Hepatic stellate cell (primary cell): ENCODE data around the gene SEMA5A.
A peak's percentile ranks its signal among the peaks of the same experiment; 100 is the strongest.

ENCODE experiments used
- DNase-seq: peaks from one replicate; pipeline ENCODE4 v3.0.0; 2011; ENCODE audit warnings: low spot score

SEMA5A gene

DNA sequence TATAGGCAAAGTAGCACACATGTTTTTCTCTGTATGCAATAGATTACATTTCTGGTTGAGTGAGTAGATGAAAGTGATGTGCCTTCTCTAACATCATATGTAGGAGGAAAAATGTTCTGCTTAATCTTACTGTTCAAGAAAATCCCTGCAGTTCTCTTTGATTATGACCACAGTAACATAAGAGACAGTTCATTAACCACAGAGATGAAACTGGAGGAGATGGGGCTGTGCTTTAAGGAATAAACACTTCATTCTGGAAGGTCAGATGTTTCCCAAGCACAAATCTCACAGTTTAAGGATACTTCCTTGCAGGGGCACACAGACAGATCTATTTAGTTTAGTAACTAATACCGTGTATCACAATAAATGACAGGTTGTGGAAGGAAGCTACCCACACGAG is 150.2 kb downstream of the SEMA5A start:
- DNase-seq = no peak

DNA sequence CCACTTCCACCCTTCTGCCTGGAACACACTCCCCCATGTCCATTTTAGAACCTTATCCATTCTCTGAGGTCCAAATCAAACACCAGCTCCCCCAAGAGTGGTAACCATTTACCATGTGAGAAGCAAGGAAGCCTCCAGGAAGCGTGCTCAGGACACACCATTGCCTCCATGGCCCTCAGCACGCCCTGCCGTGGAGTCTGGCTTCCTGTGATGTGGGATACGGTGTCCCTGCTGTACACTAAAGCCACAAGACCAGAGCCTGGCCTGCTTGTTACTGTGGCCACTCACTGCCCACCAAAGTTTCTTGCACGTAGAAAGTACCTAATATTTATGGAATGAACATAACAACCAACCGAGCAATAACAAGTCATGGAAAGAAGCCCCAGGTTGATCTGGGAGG is 151.7 kb downstream of the SEMA5A start:
- no peak for DNase-seq

DNA sequence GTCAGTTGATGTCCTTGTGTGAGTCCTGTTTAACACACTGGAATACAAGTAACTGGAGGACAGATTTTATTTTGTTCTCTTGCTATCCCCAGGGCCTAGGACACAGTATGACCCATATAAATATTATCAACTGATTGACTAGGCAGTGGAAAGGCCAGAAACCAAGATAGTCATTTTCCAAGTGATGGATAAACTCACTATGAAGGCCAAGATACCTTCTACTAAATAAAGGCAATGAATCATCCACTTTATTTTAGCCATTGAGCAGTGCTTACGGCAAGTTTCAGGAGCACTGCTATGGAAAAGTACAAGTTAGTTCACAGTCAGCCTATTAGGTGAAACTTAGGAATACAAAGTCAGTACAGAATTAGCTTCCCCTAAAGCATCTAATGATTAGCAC is 153.2 kb downstream of the SEMA5A start:
- no peak for DNase-seq

DNA sequence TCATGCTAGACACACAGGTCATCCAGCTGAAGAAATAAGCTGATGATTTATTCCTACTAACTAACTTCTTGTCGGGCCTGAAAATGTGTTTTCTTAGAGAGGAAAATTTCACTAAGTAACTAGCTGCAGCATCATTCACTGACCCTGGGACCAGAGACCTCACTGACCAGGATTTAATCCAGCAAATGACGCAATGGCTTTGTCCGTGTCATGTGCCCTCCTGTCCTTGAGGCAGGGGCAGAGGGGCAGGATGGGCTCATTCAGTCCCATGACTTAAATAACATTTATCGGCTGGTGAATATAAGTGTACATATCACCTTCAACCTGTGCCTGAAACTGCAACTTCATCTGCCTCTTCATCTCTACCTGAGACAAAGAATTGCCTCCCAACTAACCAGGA is 154.8 kb downstream of the SEMA5A start:
- no peak for DNase-seq

DNA sequence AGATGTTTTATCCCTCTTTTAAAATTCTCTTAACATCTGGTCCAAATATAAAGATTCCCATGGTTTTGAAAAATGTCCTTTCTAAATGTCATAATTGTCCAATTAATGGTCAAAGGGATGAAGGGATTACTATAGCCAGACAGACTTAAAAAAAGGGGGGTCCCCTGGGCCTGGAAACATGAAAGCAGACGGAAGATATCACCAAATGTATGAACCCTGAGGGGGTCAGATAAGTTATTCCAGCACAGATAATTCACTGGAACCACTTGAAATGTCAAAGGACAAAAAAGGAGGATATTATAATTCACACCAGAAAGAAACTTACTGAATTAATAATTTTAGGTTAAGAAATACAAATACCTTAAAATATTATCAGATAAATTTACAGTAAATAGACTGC is 155.8 kb downstream of the SEMA5A start:
- no peak for DNase-seq

DNA sequence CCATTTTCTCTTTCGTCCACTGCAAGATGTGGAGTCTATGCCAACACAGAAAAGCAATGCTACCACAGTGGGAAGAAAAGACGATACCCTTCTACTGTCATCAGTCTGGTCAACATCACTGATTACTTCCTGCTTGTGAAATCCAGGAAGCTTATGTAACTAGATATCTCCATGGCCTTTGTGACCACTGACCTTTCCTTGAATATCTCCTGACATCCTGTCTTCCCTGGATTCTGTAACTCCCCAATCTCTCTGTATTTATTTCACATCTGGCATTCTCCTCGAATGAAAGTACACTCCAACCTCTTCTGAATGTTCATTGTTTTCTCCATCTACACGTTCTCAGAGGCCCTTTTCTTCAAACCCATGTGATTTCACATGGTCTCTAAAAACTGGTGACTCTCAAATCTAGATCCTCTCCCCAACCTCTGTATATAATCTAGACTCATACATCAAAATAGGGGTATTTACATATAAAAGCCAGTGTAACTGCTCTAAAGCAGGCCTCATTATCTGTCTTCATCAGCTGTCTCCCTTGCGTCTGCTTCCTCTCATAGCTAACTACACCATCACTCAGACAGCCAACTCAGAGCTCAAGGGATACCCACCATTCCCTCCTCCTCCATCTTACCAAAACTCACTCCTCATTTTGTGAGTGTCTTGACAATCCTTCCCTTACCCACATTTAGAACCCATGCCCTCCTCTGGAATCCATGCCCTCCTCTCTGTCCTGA is 156.8 kb downstream of the SEMA5A start:
- DNase-seq = no peak

DNA sequence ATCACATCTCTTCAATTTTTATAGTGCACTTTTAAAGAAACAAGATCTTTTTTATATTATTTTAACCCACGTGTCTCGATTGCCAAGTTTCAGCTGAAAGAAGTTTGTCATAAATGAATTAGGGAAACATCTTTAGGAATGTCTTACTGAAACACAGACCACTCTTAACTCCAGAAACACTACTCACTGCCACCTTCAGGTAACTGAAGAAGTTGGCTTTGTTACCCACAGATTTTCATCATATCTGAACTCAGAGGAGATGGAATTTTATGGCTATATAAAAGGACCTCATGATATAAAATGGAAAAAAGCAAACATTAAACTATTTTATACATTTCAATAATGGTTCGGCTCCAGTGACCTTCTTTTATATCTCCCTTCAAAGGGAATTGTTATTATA is 158.0 kb downstream of the SEMA5A start:
- no peak for DNase-seq

DNA sequence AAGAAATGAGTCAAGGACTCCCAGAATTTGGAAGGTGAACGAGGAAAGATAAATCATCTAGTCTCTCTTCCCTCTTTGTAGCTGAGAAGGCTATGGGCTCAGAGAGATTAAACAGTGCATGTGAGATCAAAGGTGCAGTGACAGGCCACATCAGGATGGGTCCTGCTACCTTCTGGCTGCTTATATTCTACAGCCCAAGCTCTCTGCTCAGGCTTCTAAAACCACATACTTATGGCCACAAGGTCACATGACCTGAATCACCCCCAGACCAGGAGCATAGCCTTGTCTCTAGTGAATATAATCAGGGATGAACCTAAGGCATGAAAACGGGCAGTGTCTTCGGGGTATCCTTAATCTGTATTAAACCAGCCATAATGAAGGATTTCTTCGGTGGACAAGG is 158.9 kb downstream of the SEMA5A start:
- DNase-seq = no peak

DNA sequence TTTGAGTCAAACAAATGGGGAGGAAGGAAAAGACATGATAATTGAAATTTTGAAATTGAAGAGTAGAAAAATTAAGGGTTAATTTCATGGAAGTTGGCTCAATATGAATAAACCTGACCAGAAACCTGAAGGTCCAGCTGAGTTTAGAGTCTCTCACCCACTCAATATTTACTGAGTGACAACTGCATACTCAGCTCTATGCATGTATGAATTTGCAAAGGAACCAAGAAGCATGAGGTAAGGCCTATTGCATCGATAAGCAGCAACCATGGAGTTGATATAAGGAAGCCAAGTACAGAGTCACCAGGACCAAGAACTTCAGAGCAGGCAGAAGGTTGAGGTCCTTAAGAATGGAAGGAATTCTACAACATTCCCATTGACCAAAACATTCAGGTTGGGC is 163.4 kb downstream of the SEMA5A start:
- DNase-seq = no peak

DNA sequence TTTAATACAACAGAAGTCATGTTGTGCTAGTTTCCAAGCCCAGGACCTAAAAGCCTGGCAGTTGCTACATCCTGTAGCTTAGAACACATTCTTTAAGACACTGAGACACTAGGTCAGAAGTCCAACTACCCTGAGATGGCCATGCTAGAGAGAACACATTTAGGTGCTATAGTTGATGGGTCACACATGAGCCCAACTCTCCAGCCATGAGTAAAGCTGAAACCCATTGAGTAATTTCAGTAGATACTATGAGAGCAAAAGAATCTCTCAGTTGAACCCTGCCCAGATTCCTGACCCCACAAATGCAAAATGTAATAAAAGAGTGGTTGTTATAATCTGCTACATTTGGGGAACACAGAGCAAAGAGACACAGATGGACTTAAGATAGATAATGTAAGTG is 164.4 kb downstream of the SEMA5A start:
- no peak for DNase-seq

DNA sequence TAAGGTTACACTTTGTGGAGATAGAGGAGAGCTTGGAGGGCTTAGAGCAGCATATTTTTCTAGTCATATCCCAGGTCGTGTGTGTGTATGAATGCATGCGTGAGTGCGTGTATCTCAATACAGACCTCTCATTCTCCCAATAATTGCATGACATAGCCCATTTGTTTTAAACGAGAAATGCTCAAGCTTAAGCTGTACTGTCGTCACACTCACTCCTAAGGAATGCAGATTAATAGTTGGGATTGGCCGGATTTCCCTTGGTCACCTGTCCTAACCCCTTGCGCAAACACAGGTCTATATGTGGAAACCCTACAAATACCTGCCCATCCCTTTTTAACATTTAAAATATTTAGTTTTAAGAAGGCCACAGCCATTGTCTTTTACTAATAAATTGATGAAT is 165.8 kb downstream of the SEMA5A start:
- DNase-seq = no peak

DNA sequence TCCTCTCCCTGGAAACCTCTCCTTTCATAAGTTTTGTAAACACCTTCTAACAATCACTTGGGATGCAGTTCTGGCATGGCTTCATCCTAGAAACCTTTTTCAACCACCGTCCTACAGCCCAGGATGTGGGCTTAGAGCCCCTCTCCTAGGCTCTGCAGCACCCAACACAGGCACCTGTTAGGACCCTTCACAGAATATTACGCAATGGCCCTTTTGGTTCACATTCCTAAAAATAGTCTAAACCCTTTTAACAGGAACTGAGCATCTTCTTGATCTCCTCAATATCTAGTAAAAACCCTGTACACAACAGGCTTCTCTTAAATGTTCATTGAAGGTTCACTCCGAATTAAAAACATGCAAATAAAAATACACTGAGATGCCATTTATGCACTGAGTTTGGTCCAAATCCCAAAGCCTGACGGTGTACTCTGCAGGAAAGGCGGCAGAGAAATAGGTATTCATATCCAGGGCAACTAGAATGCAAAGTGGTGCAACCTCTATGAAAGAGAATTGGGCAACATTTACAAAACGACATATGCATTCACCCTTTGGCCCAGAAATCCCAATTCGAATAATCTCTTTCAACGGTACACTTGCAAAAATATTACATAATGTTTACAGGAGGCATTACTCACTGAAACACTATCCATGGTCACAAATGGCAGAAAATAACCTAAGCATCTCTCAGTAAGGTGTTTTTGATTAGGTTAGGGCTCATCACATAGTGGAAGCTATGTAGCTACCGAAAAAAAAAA is 169.3 kb downstream of the SEMA5A start:
- no peak for DNase-seq

DNA sequence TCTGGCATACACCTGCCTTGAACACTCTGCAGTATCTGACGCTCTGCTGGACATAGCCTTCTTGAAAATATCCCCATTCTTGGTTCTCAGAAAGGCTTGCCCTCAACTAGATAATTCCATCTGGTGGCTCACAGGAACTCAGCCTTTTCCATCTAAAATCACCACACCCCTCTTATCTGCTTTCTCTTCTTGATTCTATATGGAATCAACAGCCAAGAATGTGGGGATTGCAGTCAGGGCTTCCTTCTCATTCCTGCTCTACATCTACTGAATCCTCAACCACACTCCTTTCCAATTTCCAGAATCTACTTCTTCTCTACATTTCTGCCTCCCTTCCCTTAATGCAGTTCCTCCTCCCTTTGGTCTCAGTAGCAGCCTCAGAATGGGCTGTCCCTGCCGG is 170.1 kb downstream of the SEMA5A start:
- DNase-seq = peak; percentile 5

DNA sequence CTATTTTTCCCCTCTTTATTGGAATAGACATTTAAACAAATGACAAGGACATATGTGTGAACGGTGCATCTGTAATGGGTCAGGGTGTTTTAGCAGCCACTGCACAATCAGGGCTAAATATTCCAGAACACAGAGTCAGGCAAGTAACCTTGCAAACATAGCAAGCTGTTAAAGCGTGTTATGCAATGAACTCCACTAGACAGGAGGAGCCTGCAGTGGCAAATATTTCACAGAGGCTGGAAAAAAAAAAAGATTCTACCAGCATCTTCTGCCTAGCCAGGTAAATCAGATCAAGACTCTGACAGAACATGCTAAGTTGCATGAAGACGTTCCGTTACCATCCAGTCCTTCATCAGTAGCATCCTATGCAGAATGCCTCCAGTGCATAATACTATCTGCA is 171.8 kb downstream of the SEMA5A start:
- DNase-seq = no peak

DNA sequence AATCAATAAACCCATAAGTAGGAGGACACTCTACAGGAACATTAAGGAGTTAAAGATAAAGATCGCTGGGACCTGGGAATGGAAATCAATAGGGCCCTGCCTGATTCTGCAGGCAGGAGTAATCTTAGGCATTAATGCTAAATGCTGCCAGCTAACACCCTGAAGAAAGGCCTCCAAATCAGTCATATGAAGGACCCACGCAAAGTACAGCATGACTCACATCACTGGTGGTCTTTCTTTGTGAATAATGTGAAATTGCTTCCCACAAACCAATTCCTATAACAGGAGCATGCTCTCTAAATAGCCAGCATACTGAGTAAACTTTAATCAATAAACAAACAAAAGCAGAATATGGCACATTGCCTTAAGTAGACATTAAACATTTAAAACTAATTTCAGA is 172.3 kb downstream of the SEMA5A start:
- no peak for DNase-seq

DNA sequence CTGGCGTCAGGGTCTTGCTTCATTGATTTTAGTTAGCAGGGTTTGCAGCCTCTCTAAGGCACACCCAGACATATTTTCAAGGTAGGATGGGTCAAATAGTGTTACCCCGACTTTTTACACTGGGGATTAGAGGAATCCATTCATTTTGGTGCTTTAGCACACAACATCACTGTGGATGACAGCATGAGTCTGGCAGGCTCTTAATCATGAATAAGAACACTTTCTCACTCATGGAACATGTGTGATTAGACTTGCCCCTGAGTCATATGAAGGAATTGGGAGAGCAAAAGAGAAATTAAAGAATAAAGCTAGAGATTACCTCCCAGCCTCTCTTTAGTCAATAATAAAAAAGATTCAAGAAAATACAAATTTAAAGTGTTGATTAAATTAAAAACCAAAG is 175.6 kb downstream of the SEMA5A start:
- no peak for DNase-seq

DNA sequence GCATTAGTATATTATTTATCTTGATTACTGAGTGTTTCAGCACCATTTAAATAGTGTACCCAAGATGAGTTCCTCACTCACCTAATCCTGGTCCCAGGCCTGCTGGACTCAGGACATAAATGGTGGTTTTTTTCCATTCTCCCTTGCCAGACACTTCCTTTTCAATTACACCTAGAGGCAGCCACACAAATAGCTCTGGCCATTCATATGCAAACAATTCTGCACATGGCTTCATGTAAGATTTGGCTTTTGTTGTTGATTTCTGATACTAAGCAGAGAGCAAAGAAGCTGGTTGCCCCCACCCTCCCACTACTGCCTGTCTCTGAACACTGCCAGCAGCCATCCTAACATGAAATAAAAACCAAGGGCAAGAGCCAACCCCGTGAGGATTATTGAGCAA is 180.4 kb downstream of the SEMA5A start:
- DNase-seq = no peak

DNA sequence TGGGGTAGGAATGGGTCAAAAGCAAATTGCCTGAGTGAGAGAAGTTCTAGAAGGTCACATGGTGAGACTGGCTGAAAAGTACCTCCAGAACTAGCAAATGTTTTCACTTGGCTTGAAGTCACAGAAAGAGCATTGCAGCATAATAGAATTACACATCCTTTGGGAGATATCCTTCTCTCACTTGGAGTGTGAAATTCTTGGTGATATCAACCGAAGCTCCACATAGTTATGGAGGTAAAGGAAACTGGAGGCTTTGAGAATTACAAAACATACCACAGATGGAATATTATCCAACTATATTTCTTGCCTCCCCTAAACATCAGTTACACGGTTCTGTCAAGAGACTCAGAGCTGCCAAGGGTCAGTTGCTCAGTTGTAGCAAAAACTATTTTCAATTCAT is 182.4 kb downstream of the SEMA5A start:
- DNase-seq = no peak

DNA sequence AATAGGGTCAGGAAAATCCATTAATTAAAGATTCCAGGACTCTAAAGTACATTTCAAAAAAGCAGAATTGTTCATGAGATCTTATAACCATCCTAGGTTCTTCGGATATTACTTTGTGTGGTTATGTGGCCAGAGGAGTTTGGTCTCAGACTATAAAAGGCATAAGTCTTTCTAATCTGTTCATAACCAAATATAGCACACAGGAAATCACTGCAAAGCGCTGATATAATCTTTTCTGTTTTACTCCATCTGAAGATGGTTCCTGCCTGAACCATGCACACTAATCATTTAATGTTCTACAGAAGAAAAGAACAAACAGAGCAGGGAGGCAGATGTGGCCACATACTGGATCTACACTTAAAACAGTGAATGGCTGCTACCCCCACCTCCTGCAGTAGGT is 182.8 kb downstream of the SEMA5A start:
- DNase-seq = no peak

DNA sequence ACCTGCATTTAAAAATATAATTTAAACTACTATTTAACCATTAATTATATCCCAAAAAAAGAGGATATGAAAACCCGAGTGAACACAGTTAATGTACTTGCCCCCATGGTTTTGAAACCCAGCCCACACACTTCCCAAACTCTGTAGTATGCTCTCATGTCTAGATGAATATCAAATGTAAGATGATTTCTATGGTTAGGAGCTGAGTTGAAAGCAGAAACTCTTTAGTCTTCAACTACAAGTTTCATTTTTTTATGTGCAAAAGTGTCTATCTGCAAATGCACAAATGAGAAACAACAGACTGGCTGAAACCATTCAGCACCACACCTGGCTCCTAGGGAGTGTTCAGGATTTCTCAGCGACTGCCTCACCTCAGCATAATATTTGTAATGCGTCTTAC is 183.3 kb downstream of the SEMA5A start:
- no peak for DNase-seq

DNA sequence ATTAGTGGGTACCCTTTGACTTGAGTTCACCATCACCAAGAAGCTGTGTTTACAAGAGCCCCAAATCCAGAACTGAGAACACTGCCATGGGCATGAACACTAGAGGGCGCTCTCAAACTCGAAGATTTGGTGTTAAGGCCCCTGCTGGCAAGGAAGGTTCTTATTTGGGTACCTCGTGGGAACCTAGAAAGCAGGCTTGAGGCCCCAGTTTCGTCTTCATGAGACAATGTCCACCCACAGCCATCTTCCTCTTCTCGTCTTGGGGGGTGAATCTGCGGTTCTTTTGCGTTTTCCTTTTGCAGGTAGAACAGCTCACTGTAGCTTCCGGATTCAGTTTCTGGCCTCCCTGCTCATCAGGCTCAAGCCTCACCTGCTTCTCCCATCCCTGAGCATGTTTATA is 184.0 kb downstream of the SEMA5A start:
- DNase-seq = no peak

DNA sequence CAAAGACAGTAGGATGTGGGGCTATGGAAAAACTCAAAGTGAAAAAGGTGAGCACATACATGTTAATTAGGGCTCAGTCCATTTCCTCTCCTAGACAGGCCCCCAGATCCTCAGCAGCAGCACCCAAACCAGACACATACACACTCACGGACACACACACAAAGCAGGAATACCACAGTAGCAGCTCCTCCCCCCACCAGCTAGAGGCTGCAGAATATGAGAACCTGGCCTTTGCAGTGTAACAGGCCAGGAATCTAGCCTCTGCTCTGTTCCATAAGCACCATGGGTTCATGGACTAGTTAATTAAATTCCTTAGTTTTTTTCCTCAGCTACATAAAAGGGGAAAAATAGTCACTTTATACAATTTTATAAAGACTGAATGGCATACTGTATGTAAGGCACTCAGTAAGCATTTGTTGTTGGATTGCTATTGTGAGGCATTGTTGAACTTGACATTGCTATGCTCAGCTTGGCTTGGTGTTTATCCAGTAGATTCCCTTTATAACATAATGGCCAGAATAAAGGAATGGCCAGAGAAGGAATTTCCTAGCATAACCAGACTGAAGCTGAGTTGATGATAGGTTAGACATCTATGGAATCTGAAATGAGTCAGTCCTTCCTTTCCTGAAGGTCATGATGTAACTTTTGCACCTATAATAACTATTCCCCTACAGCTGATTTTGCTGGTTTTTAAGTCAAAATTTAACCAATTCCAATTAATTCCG is 186.8 kb downstream of the SEMA5A start:
- DNase-seq = peak; percentile 36

DNA sequence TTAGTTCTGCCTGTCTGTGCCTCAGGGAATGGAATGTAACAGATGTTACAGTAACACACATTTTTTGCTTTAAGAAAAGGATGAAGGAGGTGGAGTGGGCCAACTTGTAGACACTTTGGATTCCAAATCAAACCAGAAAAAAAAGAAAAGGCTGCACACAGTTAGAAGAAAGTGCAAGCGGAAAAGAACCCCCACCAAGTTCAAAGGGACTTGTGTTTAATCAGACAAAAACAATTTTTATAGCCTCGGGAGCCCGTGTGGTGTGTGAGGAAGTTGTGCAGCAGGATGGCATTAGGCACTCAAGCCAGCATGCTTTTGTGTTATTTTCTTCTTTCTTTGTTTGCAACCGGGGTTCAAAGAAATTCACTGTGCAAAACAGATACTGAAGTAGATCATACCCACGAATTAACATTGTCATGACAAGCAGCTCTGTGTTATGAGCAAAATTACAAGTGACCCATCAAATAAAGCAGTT is 189.5 kb downstream of the SEMA5A start:
- no peak for DNase-seq
